Type B pancreatic cell (in vitro differentiated cells): Measurements from ENCODE around the gene RCC1. TPM values are rescaled to one million over a fixed set of nuclear protein-coding genes. Genes with fewer than 3 reads are reported as not detected.
"Not testable (repeated sequence)": the region's sequence is repeated elsewhere in the genome, so short reads cannot be mapped to it uniquely, and the experiment has no call there.

Experiments used
- DNase-seq: peaks from one replicate; pipeline ENCODE4 v3.0.0; 2021; ENCODE audit warnings: mixed read lengths; ENCODE audit not compliant: unreplicated experiment; ENCODE audit errors: extremely low spot score
- H3K27ac Mint-ChIP-seq: 2 replicates; pipeline ENCODE4 v1.8.0; 2021; ENCODE audit warnings: mild to moderate bottlenecking, mixed read lengths
- H3K27me3 Mint-ChIP-seq: 2 replicates; pipeline ENCODE4 v1.8.0; 2021; ENCODE audit warnings: mixed read lengths
- H3K36me3 Mint-ChIP-seq: 2 replicates; pipeline ENCODE4 v1.8.0; 2021; ENCODE audit warnings: mixed read lengths
- H3K4me1 Mint-ChIP-seq: one replicate; pipeline ENCODE4 v1.8.0; 2021; ENCODE audit warnings: mixed read lengths; ENCODE audit not compliant: unreplicated experiment
- H3K4me3 Mint-ChIP-seq: 2 replicates; pipeline ENCODE4 v1.8.0; 2021; ENCODE audit warnings: mild to moderate bottlenecking, mixed read lengths
- H3K9me3 Mint-ChIP-seq: 2 replicates; pipeline ENCODE4 v1.8.0; 2021; ENCODE audit warnings: mixed read lengths
- total RNA-seq: library from RNA; stranded (reverse); gene quantifications from 2 replicates; pipeline ENCODE4 v1.2.1, GENCODE V29; 2021; ENCODE audit warnings: low replicate concordance
- TF ChIP-seq, protein P1 (sequence below): fragments of 200-600 bp; sonication (generic); conservative IDR thresholded peaks from 2 replicates; pipeline ENCODE4 v1.5.0; 2021; ENCODE audit warnings: antibody characterized with exemption, mild to moderate bottlenecking

RCC1 gene
- total RNA-seq, 1 donor from 2014 or later, result 46.5 TPM

DNA sequence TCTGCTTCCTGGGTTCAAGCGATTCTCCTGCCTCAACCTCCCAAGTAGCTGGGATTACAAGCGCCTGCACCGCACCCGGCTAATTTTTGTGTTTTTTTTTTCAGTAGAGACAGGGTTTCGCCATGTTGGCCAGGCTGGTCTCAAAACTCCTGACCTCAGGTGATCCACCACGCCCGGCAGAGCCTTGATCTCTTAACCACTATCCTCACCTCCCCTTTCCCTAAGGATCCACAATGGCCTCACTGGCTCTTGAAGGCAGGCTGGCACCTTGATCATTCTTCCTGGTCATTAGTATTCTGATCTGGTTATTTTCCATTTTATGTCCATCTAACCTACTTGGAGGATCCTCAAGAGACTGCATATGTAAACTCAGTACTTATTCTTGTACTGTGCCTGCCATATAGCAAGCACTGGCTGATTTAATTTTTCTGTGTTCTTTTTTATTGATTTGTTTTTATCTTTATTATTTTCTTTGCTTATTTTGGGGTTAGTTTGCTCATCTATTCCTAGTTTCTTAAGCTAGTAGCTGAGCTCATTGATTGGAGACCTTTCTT, 6.3 kb downstream of the RCC1 start:
- Mint-ChIP-seq H3K4me1 (peaks cover 27% of the 10 kb centered on the region), H3K36me3 (peaks cover 42% of the 10 kb centered on the region), H3K9me3 (no peaks in the 10 kb centered on the region), H3K27ac (peak overlapping the region; percentile 57), H3K4me3 (peak overlapping the region; percentile 59), H3K27me3 (no peaks in the 10 kb centered on the region)
- no peak for DNase-seq
- TF ChIP-seq, protein P1, sequence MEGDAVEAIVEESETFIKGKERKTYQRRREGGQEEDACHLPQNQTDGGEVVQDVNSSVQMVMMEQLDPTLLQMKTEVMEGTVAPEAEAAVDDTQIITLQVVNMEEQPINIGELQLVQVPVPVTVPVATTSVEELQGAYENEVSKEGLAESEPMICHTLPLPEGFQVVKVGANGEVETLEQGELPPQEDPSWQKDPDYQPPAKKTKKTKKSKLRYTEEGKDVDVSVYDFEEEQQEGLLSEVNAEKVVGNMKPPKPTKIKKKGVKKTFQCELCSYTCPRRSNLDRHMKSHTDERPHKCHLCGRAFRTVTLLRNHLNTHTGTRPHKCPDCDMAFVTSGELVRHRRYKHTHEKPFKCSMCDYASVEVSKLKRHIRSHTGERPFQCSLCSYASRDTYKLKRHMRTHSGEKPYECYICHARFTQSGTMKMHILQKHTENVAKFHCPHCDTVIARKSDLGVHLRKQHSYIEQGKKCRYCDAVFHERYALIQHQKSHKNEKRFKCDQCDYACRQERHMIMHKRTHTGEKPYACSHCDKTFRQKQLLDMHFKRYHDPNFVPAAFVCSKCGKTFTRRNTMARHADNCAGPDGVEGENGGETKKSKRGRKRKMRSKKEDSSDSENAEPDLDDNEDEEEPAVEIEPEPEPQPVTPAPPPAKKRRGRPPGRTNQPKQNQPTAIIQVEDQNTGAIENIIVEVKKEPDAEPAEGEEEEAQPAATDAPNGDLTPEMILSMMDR, result no peak

DNA sequence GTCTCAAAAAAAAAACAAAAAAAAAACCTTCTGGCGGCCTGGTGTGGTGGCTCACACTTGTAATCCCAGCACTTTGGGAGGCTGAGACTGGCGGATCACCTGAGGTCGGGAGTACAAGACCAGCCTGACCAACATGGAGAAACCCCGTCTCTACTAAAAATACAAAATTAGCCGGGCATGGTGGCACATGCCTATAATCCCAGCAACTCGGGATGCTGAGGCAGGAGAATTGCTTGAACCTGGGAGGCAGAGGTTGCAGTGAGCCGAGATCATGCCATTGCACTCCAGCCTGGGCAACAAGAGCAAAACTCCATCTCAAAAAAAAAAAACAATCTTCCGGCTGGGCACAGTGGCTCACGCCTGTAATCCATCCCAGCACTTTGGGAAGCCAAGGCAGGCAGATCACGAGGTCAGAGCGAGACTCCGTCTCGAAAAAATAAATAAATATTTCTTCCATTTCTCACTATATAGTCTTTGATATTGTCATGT, 8.6 kb downstream of the RCC1 start:
- DNase-seq, H3K4me3 Mint-ChIP-seq, H3K9me3 Mint-ChIP-seq, H3K27me3 Mint-ChIP-seq: not testable (repeated sequence)
- Mint-ChIP-seq H3K36me3 (peaks cover 33% of the 10 kb centered on the region), H3K27ac (peak overlapping the region; percentile 29), H3K4me1 (peaks cover 27% of the 10 kb centered on the region)

DNA sequence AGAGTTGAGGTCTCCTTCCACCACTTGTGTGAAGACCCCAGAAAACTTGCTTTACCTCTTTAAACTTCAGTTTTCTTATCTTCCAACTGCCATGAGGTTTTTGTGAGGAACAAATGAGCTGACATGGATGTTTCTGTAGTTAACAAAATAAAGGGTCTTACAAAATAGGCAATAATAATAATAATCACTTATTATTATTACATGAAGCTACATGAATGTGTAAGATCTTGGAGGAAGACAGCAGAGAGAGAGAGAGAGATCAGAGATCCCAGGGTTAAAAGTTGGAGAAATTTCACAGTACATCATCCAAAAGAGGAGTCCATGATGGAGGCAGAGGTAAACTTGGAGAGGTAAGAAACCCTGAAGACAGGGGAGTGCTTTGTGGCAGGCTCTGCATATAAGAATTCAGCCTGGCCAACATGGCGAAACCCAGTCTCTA, 10.7 kb downstream of the RCC1 start:
- no peaks in the 10 kb centered on the region for H3K9me3 Mint-ChIP-seq
- H3K27ac Mint-ChIP-seq, result peak overlapping the region; percentile 32
- peak overlapping the region; percentile 66 for H3K4me3 Mint-ChIP-seq
- no peak for DNase-seq
- TF ChIP-seq, protein P1, result no peak
- H3K36me3 Mint-ChIP-seq, result peaks cover 16% of the 10 kb centered on the region
- H3K4me1 Mint-ChIP-seq, result peaks cover 20% of the 10 kb centered on the region
- no peaks in the 10 kb centered on the region for H3K27me3 Mint-ChIP-seq

DNA sequence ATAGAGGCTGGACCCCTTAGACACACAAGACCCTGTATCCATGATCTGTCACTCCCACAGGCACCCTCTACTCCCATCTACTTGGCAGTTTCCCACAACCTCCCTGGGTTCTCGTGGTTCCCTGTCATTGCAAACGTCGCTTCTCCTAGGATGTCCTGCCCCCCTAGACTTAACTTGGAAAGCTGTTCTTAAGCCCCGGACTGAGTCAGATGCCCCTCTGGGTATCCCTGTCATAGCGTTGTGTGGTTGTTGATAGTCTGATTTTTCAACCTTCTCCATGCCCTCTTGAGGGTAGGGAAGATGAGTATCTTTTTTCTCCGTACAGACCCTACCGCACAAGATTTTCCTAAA, 11.8 kb downstream of the RCC1 start:
- TF ChIP-seq, protein P1, result no peak
- H3K9me3 Mint-ChIP-seq, result no peaks in the 10 kb centered on the region
- H3K4me3 Mint-ChIP-seq, result peak overlapping the region; percentile 87
- H3K4me1 Mint-ChIP-seq, result peaks cover 18% of the 10 kb centered on the region
- H3K27me3 Mint-ChIP-seq, result no peaks in the 10 kb centered on the region
- peak overlapping the region; percentile 68 for H3K27ac Mint-ChIP-seq
- H3K36me3 Mint-ChIP-seq, result peaks cover 18% of the 10 kb centered on the region
- no peak for DNase-seq

DNA sequence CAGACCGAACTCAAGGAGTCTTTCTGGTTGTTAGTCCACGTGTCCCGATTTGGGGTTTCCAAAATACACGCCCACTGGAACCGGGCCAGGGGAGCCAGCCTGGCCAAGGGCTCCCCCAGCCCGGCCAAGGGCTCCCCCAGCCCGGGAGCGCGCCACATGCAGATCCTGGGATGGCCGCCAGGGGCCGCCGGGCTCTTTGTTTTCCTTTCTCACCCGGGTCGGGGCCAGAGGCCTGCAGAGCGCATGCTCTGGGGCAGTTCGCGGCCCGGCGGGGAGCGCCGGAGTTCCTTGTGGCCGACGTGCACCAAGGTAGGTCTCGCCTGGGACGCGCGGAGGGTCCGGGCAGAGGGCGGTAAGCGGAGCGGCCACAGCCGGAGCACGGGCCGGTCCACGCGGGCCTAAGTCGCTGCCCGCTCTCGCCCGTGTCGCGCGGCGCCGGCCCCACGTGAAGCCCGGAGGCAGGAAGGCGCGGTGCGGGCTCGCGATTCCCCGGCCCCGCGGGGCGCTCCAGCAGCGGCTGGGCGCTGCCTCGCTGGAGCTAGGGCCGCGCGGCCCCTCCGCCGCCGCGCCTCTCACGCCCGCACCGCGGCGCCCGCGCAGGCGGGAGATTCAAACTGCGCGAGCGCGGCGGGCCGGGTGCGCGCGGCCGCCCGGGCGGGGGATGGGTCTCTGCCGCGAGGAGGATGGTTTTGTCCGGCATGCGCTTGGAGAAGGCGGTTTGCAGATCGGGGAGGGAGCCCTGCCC, 12.3 kb downstream of the RCC1 start:
- TF ChIP-seq, protein P1, result peak; percentile 99
- H3K9me3 Mint-ChIP-seq, result no peaks in the 10 kb centered on the region
- peaks cover 21% of the 10 kb centered on the region for H3K36me3 Mint-ChIP-seq
- no peaks in the 10 kb centered on the region for H3K27me3 Mint-ChIP-seq
- H3K27ac Mint-ChIP-seq, result peak overlapping the region; percentile 91
- H3K4me1 Mint-ChIP-seq, result peaks cover 18% of the 10 kb centered on the region
- peak; percentile 92 for DNase-seq
- H3K4me3 Mint-ChIP-seq, result peak overlapping the region; percentile 90

DNA sequence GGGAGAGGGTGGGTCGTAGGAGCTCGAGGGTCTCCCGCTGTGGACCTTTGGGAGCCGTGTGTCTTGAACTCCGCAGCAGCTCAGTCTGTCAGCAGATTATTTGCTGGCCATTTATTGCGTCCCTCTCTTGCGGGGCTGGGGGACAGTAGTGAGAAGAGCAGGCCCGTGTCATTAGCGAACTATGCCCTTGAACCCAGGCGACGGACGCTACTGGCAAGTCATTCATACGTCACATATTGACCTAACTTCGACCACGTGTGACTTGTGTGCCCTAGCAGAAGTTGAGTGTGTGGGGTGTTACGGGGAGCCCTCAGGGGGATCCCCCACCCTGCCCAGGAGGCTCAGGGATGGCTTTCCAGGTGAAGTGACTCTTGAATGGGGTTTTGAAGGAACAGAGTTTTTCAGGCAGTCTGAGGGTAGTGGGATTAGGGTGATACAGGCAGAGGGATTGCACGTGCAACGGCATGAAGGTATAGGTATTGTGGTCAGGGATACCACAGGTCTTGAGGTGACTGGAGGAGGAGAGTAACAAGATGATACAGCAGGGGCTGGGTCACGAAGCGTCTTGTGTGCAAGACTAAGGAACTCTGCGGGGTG, 13.0 kb downstream of the RCC1 start:
- peak overlapping the region; percentile 91 for H3K27ac Mint-ChIP-seq
- no peaks in the 10 kb centered on the region for H3K27me3 Mint-ChIP-seq
- H3K4me1 Mint-ChIP-seq, result peaks cover 18% of the 10 kb centered on the region
- no peaks in the 10 kb centered on the region for H3K9me3 Mint-ChIP-seq
- H3K4me3 Mint-ChIP-seq, result peak overlapping the region; percentile 90
- no peak for DNase-seq
- peaks cover 25% of the 10 kb centered on the region for H3K36me3 Mint-ChIP-seq
- TF ChIP-seq, protein P1, result no peak
